Uterus (tissue), 4 donors: Measurements from ENCODE around the gene CLK2. TPM values are rescaled to one million over a fixed set of nuclear protein-coding genes. Genes with fewer than 3 reads are reported as not detected.
"Not testable (repeated sequence)": the region's sequence is repeated elsewhere in the genome, so short reads cannot be mapped to it uniquely, and the experiment has no call there.

Experiments
- DNase-seq, 2 donors: peaks; one replicate each; pipeline ENCODE4 v3.0.0-alpha.2; 2019 to 2020
- H3K27ac ChIP-seq, 2 donors: fragments of 200-600 bp; sonication (generic); 1 replicate in 1 of 2; 2 replicates in 1 of 2; pipeline ENCODE4 v1.5.1; 2016 to 2018
- H3K27me3 ChIP-seq, 2 donors: fragments of 200-600 bp; sonication (generic); one replicate each; pipeline ENCODE4 v1.5.1; 2018 to 2019; ENCODE audit warnings: control low read depth in 1 of 2
- H3K36me3 ChIP-seq, 2 donors: fragments of 200-600 bp; sonication (generic); one replicate each; pipeline ENCODE4 v1.5.1; 2019; ENCODE audit warnings: control low read depth in 1 of 2
- H3K4me1 ChIP-seq, 2 donors: fragments of 200-600 bp; sonication (generic); one replicate each; pipeline ENCODE4 v1.5.1; 2018 to 2019; ENCODE audit warnings: control low read depth in 1 of 2
- H3K4me3 ChIP-seq, 2 donors: fragments of 200-600 bp; sonication (generic); 1 replicate in 1 of 2; 2 replicates in 1 of 2; pipeline ENCODE4 v1.5.1; 2018 to 2019; ENCODE audit warnings: mild to moderate bottlenecking in 1 of 2
- H3K9me3 ChIP-seq, 2 donors: fragments of 200-600 bp; sonication (generic); one replicate each; pipeline ENCODE4 v1.5.1; 2019; ENCODE audit warnings: control low read depth in 1 of 2
- CTCF ChIP-seq, 4 experiments: fragments of 200-600 bp in 2 of 4; fragments of 450-650 bp in 2 of 4; sonication (generic) in 2 of 4; IDR thresholded peaks; one replicate each; pipeline ENCODE4 v1.5.1; 2016 to 2019; ENCODE audit warnings: antibody characterized with exemption in 4 of 4, mild to moderate bottlenecking in 2 of 4, moderate library complexity in 1 of 4
- POLR2A ChIP-seq, 2 donors: fragments of 450-650 bp; IDR thresholded peaks; one replicate each; pipeline ENCODE4 v1.6.1; 2016; ENCODE audit warnings: antibody characterized with exemption in 2 of 2, mild to moderate bottlenecking in 1 of 2, moderate library complexity in 1 of 2
- intact Hi-C: fragments of 100-400 bp; cut with DNase I; formaldehyde crosslinking; loops from one replicate; pipeline ENCODE4 v1.15.1; 2023; ENCODE audit warnings: low total_unique reads
- total RNA-seq, 4 donors: library from RNA; depleted of rRNA in 3 of 4; stranded (reverse); fragments of >200 nt in 3 of 4; gene quantifications; one replicate each; pipeline versions ENCODE4 v1.1.0 to v1.2.4, GENCODE V29; 2014 to 2023
- donor health status: DM: yes; HTN: yes; CAD: no.

The CLK2 gene
- total RNA-seq, 4 donors from 2014 or later = 25.4 to 75.3 (median 39.3) TPM

GRCh38 chr1:155242805-155243358 is 30.4 kb downstream of the CLK2 start:
- Histone ChIP-seq H3K4me1 (peaks cover 0 to 3% of the 10 kb centered on the region in 2 donors), H3K4me3 (peak overlapping the region in 1 of 2 donors; percentile 51), H3K9me3 (no peaks in the 10 kb centered on the region), H3K27ac (peak overlapping the region; percentile 93 to 94), H3K27me3 (peaks cover 0 to 3% of the 10 kb centered on the region in 2 donors), H3K36me3 (no peaks in the 10 kb centered on the region)
- no peak for DNase-seq
- intact Hi-C loops = no loop called here
- TF ChIP-seq POLR2A (IDR thresholded peaks at IDR 0.05) (no peak), CTCF (IDR thresholded peaks at IDR 0.05) (no peak)

GRCh38 chr1:155241841-155242264 is 31.5 kb downstream of the CLK2 start:
- Histone ChIP-seq H3K4me3 (no peak overlapping the region), H3K27me3 (peaks cover 0 to 3% of the 10 kb centered on the region in 2 donors), H3K27ac (peak overlapping the region; percentile 39 to 55), H3K36me3 (no peaks in the 10 kb centered on the region), H3K9me3 (no peaks in the 10 kb centered on the region), H3K4me1 (peaks cover 0 to 3% of the 10 kb centered on the region in 2 donors)
- intact Hi-C loops = no loop called here
- no peak for DNase-seq
- TF ChIP-seq CTCF (IDR thresholded peaks at IDR 0.05) (no peak), POLR2A (IDR thresholded peaks at IDR 0.05) (no peak)

- intact Hi-C loops = no loop called here
- peak; percentile 57 to 80 for DNase-seq
- H3K27me3 ChIP-seq = peaks cover 0 to 3% of the 10 kb centered on the region in 2 donors
- H3K27ac ChIP-seq = peak overlapping the region; percentile 39 to 55
- peak overlapping the region; percentile 33 to 34 for H3K4me3 ChIP-seq
- TF ChIP-seq POLR2A (IDR thresholded peaks at IDR 0.05) (no peak), CTCF (IDR thresholded peaks at IDR 0.05) (no peak)
- H3K4me1 ChIP-seq = peaks cover 0 to 3% of the 10 kb centered on the region in 2 donors
- no peaks in the 10 kb centered on the region for H3K9me3 ChIP-seq
- no peaks in the 10 kb centered on the region for H3K36me3 ChIP-seq
Measured at GRCh38 chr1:155241069-155241679, 32.1 kb downstream of the CLK2 start.

GRCh38 chr1:155236451-155236850 is 36.9 kb downstream of the CLK2 start:
- TF ChIP-seq CTCF (IDR thresholded peaks at IDR 0.05) (no peak), POLR2A (IDR thresholded peaks at IDR 0.05) (no peak)
- no peaks in the 10 kb centered on the region for H3K27me3 ChIP-seq
- H3K4me3 ChIP-seq = no peak overlapping the region
- H3K4me1 ChIP-seq = peaks cover 0 to 2% of the 10 kb centered on the region in 2 donors
- no peaks in the 10 kb centered on the region for H3K9me3 ChIP-seq
- intact Hi-C loops = no loop called here
- H3K27ac ChIP-seq = no peak overlapping the region
- no peaks in the 10 kb centered on the region for H3K36me3 ChIP-seq
- no peak for DNase-seq

- H3K36me3 ChIP-seq, H3K27me3 ChIP-seq, DNase-seq, intact Hi-C loops, H3K4me1 ChIP-seq, H3K27ac ChIP-seq, H3K4me3 ChIP-seq, H3K9me3 ChIP-seq: not testable (repeated sequence)
Measured at GRCh38 chr1:155235375-155235774, 37.9 kb downstream of the CLK2 start.

- DNase-seq, H3K4me3 ChIP-seq, H3K9me3 ChIP-seq, intact Hi-C loops, H3K27ac ChIP-seq, H3K4me1 ChIP-seq, H3K36me3 ChIP-seq, H3K27me3 ChIP-seq: not testable (repeated sequence)
Measured at GRCh38 chr1:155233502-155233901, 39.8 kb downstream of the CLK2 start.

GRCh38 chr1:155232001-155232978 is 41.0 kb downstream of the CLK2 start:
- H3K36me3 ChIP-seq, H3K4me3 ChIP-seq, intact Hi-C loops, H3K9me3 ChIP-seq, H3K4me1 ChIP-seq, H3K27me3 ChIP-seq: not testable (repeated sequence)
- H3K27ac ChIP-seq = peak overlapping the region; percentile 42 to 68
- DNase-seq = peak in 1 of 2 donors; percentile 46

GRCh38 chr1:155231302-155231701 is 42.0 kb downstream of the CLK2 start:
- H3K4me1 ChIP-seq, H3K27ac ChIP-seq, H3K4me3 ChIP-seq, H3K27me3 ChIP-seq, H3K36me3 ChIP-seq, DNase-seq, H3K9me3 ChIP-seq, intact Hi-C loops: not testable (repeated sequence)
